ENCODE measurements around the gene RBMS1. TPM values are rescaled to one million over a fixed set of nuclear protein-coding genes. Genes with fewer than 3 reads are reported as not detected.

Gene RBMS1
- total and polyA plus RNA-seq, 4 donors: 49.5 to 215 (median 76.3) TPM

DNA sequence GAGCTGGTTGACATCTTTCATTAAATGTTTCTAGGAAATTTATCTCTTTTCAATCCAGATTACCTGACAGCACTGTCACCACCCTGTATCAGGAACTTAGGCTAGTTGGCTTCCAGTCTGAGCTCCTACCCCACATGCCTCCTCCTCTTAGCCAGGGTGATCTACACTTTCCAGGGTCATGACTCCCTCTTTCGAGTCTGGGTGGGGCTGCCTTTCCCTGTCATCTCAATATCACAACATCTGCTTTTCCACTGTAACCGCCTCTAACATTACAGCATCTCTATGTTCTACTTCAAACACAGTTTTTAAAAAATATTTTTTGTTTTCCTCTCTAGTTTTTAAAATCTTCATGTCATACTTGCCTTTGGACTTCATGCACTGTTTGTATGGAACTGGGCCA, 129.2 kb downstream of the RBMS1 start:
- DNase-seq (no peak), ATAC-seq (ENCODE audit: insufficient read depth, low FRiP score) (peak; percentile 48)
- TF ChIP-seq, protein P1, sequence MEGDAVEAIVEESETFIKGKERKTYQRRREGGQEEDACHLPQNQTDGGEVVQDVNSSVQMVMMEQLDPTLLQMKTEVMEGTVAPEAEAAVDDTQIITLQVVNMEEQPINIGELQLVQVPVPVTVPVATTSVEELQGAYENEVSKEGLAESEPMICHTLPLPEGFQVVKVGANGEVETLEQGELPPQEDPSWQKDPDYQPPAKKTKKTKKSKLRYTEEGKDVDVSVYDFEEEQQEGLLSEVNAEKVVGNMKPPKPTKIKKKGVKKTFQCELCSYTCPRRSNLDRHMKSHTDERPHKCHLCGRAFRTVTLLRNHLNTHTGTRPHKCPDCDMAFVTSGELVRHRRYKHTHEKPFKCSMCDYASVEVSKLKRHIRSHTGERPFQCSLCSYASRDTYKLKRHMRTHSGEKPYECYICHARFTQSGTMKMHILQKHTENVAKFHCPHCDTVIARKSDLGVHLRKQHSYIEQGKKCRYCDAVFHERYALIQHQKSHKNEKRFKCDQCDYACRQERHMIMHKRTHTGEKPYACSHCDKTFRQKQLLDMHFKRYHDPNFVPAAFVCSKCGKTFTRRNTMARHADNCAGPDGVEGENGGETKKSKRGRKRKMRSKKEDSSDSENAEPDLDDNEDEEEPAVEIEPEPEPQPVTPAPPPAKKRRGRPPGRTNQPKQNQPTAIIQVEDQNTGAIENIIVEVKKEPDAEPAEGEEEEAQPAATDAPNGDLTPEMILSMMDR (IDR thresholded peaks at IDR 0.05; ENCODE audit: control extremely low read depth, extremely low read depth): no peak
- H3K4me3 ChIP-seq: no peak overlapping the region
- 66 to 90% methylated on average over 2 of the region's 2 CpGs for WGBS, 2 donors
- peaks cover 12 to 64% (median 20%) of the 10 kb centered on the region in 5 donors for H3K4me1 ChIP-seq (ENCODE audit: control insufficient read depth in 5 of 5, insufficient read depth in 5 of 5, low read length in 5 of 5)
- H3K27ac ChIP-seq (ENCODE audit: low read depth in 1 of 2, low read length in 1 of 2): peak overlapping the region; percentile 41 to 61
- H3K27me3 ChIP-seq (ENCODE audit: control insufficient read depth in 3 of 3, insufficient read depth in 3 of 3, low read length in 2 of 3): no peaks in the 10 kb centered on the region
- H3K9me3 ChIP-seq (ENCODE audit: control insufficient read depth in 4 of 4, insufficient read depth in 3 of 4, low read length in 3 of 4): no peaks in the 10 kb centered on the region
- peaks cover 2 to 12% (median 9%) of the 10 kb centered on the region in 4 donors for H3K36me3 ChIP-seq (ENCODE audit: control insufficient read depth in 4 of 4, insufficient read depth in 4 of 4, low read length in 4 of 4)
- H3K9ac ChIP-seq (ENCODE audit: insufficient read depth in 1 of 2, low read length in 2 of 2): no peak overlapping the region

- Histone ChIP-seq H3K36me3 (ENCODE audit: control insufficient read depth in 4 of 4, insufficient read depth in 4 of 4, low read length in 4 of 4) (peaks cover 2 to 12% (median 9%) of the 10 kb centered on the region in 4 donors), H3K4me3 (no peak overlapping the region), H3K9ac (ENCODE audit: insufficient read depth in 1 of 2, low read length in 2 of 2) (no peak overlapping the region), H3K27ac (ENCODE audit: low read depth in 1 of 2, low read length in 1 of 2) (peak overlapping the region in 1 of 2 donors; percentile 45), H3K27me3 (ENCODE audit: control insufficient read depth in 3 of 3, insufficient read depth in 3 of 3, low read length in 2 of 3) (no peaks in the 10 kb centered on the region), H3K4me1 (ENCODE audit: control insufficient read depth in 5 of 5, insufficient read depth in 5 of 5, low read length in 5 of 5) (peaks cover 12 to 60% (median 17%) of the 10 kb centered on the region in 5 donors), H3K9me3 (ENCODE audit: control insufficient read depth in 4 of 4, insufficient read depth in 3 of 4, low read length in 3 of 4) (no peaks in the 10 kb centered on the region)
- TF ChIP-seq, protein P1 (IDR thresholded peaks at IDR 0.05; ENCODE audit: control extremely low read depth, extremely low read depth): no peak
- 56 to 73% methylated on average over 3 of the region's 3 CpGs for WGBS, 2 donors
- ATAC-seq (ENCODE audit: insufficient read depth, low FRiP score) (no peak), DNase-seq (no peak)
Measured at GRCh38 chr2:160363961-160364360, 129.6 kb downstream of the RBMS1 start.

DNA sequence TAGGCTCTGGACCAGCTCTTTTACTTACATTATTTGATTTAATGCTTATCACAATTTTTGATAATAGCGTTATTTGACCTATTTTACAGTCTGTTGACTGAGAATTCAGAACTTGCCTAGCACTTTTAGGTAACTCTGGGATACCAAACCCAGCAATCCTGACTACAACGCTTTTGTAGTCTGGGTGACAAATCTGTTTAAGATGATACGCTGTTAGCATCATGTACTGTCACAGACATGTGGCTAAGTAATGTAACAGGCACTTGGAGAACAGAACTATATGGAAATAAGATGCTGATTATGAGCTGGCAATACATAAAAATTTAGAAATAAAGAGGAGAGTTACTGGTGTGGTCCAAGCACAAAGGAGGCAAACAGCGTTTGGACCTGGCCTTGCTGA, 130.6 kb downstream of the RBMS1 start:
- DNase-seq: no peak
- Histone ChIP-seq H3K27me3 (ENCODE audit: control insufficient read depth in 3 of 3, insufficient read depth in 3 of 3, low read length in 2 of 3) (no peaks in the 10 kb centered on the region), H3K27ac (ENCODE audit: low read depth in 1 of 2, low read length in 1 of 2) (peak overlapping the region in 1 of 2 donors; percentile 37), H3K36me3 (ENCODE audit: control insufficient read depth in 4 of 4, insufficient read depth in 4 of 4, low read length in 4 of 4) (peaks cover 2 to 12% (median 9%) of the 10 kb centered on the region in 4 donors), H3K9me3 (ENCODE audit: control insufficient read depth in 4 of 4, insufficient read depth in 3 of 4, low read length in 3 of 4) (no peaks in the 10 kb centered on the region), H3K4me3 (no peak overlapping the region), H3K4me1 (ENCODE audit: control insufficient read depth in 5 of 5, insufficient read depth in 5 of 5, low read length in 5 of 5) (peaks cover 12 to 53% (median 15%) of the 10 kb centered on the region in 5 donors), H3K9ac (ENCODE audit: insufficient read depth in 1 of 2, low read length in 2 of 2) (no peak overlapping the region)
- ATAC-seq (ENCODE audit: insufficient read depth, low FRiP score): no peak
- WGBS, 2 donors: 86 to 92% methylated on average over 4 of the region's 4 CpGs
- TF ChIP-seq, protein P1 (IDR thresholded peaks at IDR 0.05; ENCODE audit: control extremely low read depth, extremely low read depth): no peak

GRCh38 chr2:160362541-160362940, 131.1 kb downstream of the RBMS1 start:
- peaks cover 2 to 12% (median 9%) of the 10 kb centered on the region in 4 donors for H3K36me3 ChIP-seq (ENCODE audit: control insufficient read depth in 4 of 4, insufficient read depth in 4 of 4, low read length in 4 of 4)
- H3K4me1 ChIP-seq (ENCODE audit: control insufficient read depth in 5 of 5, insufficient read depth in 5 of 5, low read length in 5 of 5): peaks cover 10 to 50% (median 12%) of the 10 kb centered on the region in 5 donors
- ATAC-seq (ENCODE audit: insufficient read depth, low FRiP score) (no peak), DNase-seq (peak in 1 of 3 donors; percentile 49)
- no peaks in the 10 kb centered on the region for H3K27me3 ChIP-seq (ENCODE audit: control insufficient read depth in 3 of 3, insufficient read depth in 3 of 3, low read length in 2 of 3)
- no peak overlapping the region for H3K27ac ChIP-seq (ENCODE audit: low read depth in 1 of 2, low read length in 1 of 2)
- H3K9ac ChIP-seq (ENCODE audit: insufficient read depth in 1 of 2, low read length in 2 of 2): no peak overlapping the region
- H3K4me3 ChIP-seq: no peak overlapping the region
- TF ChIP-seq, protein P1 (IDR thresholded peaks at IDR 0.05; ENCODE audit: control extremely low read depth, extremely low read depth): no peak
- WGBS, 2 donors: 37 to 66% methylated on average over 2 of the region's 2 CpGs
- H3K9me3 ChIP-seq (ENCODE audit: control insufficient read depth in 4 of 4, insufficient read depth in 3 of 4, low read length in 3 of 4): no peaks in the 10 kb centered on the region

All from lung (tissue), 12 donors.